ENCODE measurements around the gene NIT1. TPM values are rescaled to one million over a fixed set of nuclear protein-coding genes. Genes with fewer than 3 reads are reported as not detected.
"Not testable (repeated sequence)": the region's sequence is repeated elsewhere in the genome, so short reads cannot be mapped to it uniquely, and the experiment has no call there.

NIT1 gene
- total and polyA plus RNA-seq, 10 of the 15 experiments (the other 5 are each of a cell fraction or from before 2014, with no cell fraction given) = 19.2 to 54.4 (median 28.3) TPM

- 91% methylated on average over 12 of the region's 12 CpGs for WGBS (ENCODE audit: insufficient coverage, insufficient replicate concordance, low lambda C conversion rate, missing lambda C conversion rate)
- Histone ChIP-seq H3K4me1 (ENCODE audit: control insufficient read depth, insufficient read depth, low read length) (peaks cover 14% of the 10 kb centered on the region), H3K9me3 (replicated peaks; ENCODE audit: control insufficient read depth, insufficient read depth, low read length) (no peaks in the 10 kb centered on the region), H3K79me2 (ENCODE audit: control insufficient read depth, insufficient read depth, low read length) (peaks cover 85% of the 10 kb centered on the region), H3K4me2 (ENCODE audit: control insufficient read depth, insufficient read depth) (peak overlapping the region; percentile 51), H3K27me3 (replicated peaks in 1 of 2; ENCODE audit: control insufficient read depth in 2 of 2, insufficient read depth in 2 of 2, low read length in 1 of 2) (no peaks in the 10 kb centered on the region), H4K20me1 (ENCODE audit: control insufficient read depth, insufficient read depth) (no peaks in the 10 kb centered on the region), H3K27ac (ENCODE audit: control insufficient read depth, insufficient read depth) (no peak overlapping the region), H3K36me3 (ENCODE audit: control insufficient read depth in 2 of 2, insufficient read depth in 2 of 2, low read length in 1 of 2) (no peaks in the 10 kb centered on the region), H3K9ac (ENCODE audit: control insufficient read depth, insufficient read depth, low read length) (no peak overlapping the region), H2AFZ (ENCODE audit: control insufficient read depth, low read depth, low read length) (no peak overlapping the region), H3K4me3 (no peak overlapping the region)
- no peak for DNase-seq (ENCODE audit: low read depth, low spot score)
- POLR2A ChIA-PET = interaction anchor here (1.0 kb wide), 1 partner anchor 39 kb away, joined by 3 read pairs; the partner anchor contains the start of gene UFC1
- no TSS peak for BruUV-seq (replicated peaks)
- in situ Hi-C loops (cut with MboI) = no loop called here
- SMC1A ChIA-PET (ENCODE audit: uncharacterized antibody, unreplicated experiment) = interaction anchor here (1.0 to 1.7 kb wide), 4 partner anchors 12 to 32 kb away, joined by 3 to 4 read pairs (median 3); no protein-coding TSS in a partner anchor
- no peak for TF ChIP-seq CHD1 (IDR thresholded peaks at IDR 0.05; ENCODE audit: low read depth, low read length)
- peak; percentile 18; the same call in 1 of the 2 replicates for TF ChIP-seq PKNOX1 (IDR thresholded peaks at IDR 0.05)
- no peak for TF ChIP-seq CBFB (IDR thresholded peaks at IDR 0.05; ENCODE audit: low read depth)
- TF ChIP-seq CREB1 (IDR thresholded peaks at IDR 0.05; ENCODE audit: low read depth) = peak; percentile 12; the same call in 1 of the 2 replicates
- no peak for TF ChIP-seq MAX (IDR thresholded peaks at IDR 0.05; ENCODE audit: low read depth, low read length)
- intact Hi-C loops (cut with micrococcal nuclease; ENCODE audit: unreplicated experiment) = loop anchor here (5.0 kb wide), 1 partner anchor 68 kb away; the partner anchor contains the start of gene USF1
- RAD21 ChIA-PET (ENCODE audit: unreplicated experiment) = no interaction called here
- no peak for FAIRE-seq
- ATAC-seq = no peak
- CTCF ChIA-PET = interaction anchor here (1.0 to 1.5 kb wide), 2 partner anchors 10 to 14 kb away, joined by 3 to 4 read pairs; no protein-coding TSS in a partner anchor
Measured at GRCh38 chr1:161115132-161115711, 2.7 kb upstream of the NIT1 start.

- RAD21 ChIA-PET (ENCODE audit: unreplicated experiment); H3K36me3 ChIP-seq (ENCODE audit: control insufficient read depth in 2 of 2, insufficient read depth in 2 of 2, low read length in 1 of 2); H2AFZ ChIP-seq (ENCODE audit: control insufficient read depth, low read depth, low read length); DNase-seq (ENCODE audit: low read depth, low spot score); ATAC-seq; H3K27me3 ChIP-seq (replicated peaks in 1 of 2; ENCODE audit: control insufficient read depth in 2 of 2, insufficient read depth in 2 of 2, low read length in 1 of 2); H4K20me1 ChIP-seq (ENCODE audit: control insufficient read depth, insufficient read depth); in situ Hi-C loops (cut with MboI); FAIRE-seq; BruUV-seq (replicated peaks); H3K9ac ChIP-seq (ENCODE audit: control insufficient read depth, insufficient read depth, low read length); H3K9me3 ChIP-seq (replicated peaks; ENCODE audit: control insufficient read depth, insufficient read depth, low read length); H3K27ac ChIP-seq (ENCODE audit: control insufficient read depth, insufficient read depth): not testable (repeated sequence)
- SMC1A ChIA-PET (ENCODE audit: uncharacterized antibody, unreplicated experiment) = interaction anchor here (0.6 to 1.0 kb wide), 2 partner anchors 12 to 71 kb away, joined by 3 read pairs; no protein-coding TSS in a partner anchor
- CTCF ChIA-PET = interaction anchor here (1.0 to 1.5 kb wide), 2 partner anchors 11 to 15 kb away, joined by 3 to 4 read pairs; no protein-coding TSS in a partner anchor
- 76% methylated on average over 6 of the region's 6 CpGs for WGBS (ENCODE audit: insufficient coverage, insufficient replicate concordance, low lambda C conversion rate, missing lambda C conversion rate)
- peaks cover 14% of the 10 kb centered on the region for H3K4me1 ChIP-seq (ENCODE audit: control insufficient read depth, insufficient read depth, low read length)
- peaks cover 83% of the 10 kb centered on the region for H3K79me2 ChIP-seq (ENCODE audit: control insufficient read depth, insufficient read depth, low read length)
- H3K4me3 ChIP-seq = peak overlapping the region; percentile 74; the same call in 1 of the 2 replicates
- POLR2A ChIA-PET = interaction anchor here (0.6 to 1.8 kb wide), 2 partner anchors 46 to 135 kb away, joined by 3 to 5 read pairs; partner anchors contain the start of gene ARHGAP30
- intact Hi-C loops (cut with micrococcal nuclease; ENCODE audit: unreplicated experiment) = loop anchor here (5.0 kb wide), 1 partner anchor 69 kb away; the partner anchor contains the start of gene USF1
- peak overlapping the region; percentile 51; the same call in 1 of the 2 replicates for H3K4me2 ChIP-seq (ENCODE audit: control insufficient read depth, insufficient read depth)
Measured at GRCh38 chr1:161115961-161116360, 1.9 kb upstream of the NIT1 start.

Measured in GM12878 (cell line).